Measurements from ENCODE around the gene MYL12A.

The MYL12A gene

GRCh38 chr18:3281456-3282400, 34.1 kb downstream of the MYL12A start:
- DNase-seq (ENCODE audit: low spot score) = peak; percentile 51
- no peak for TF ChIP-seq CTCF (IDR thresholded peaks at IDR 0.05; ENCODE audit: extremely low read depth, missing control alignments)

- TF ChIP-seq CTCF (IDR thresholded peaks at IDR 0.05; ENCODE audit: extremely low read depth, missing control alignments) = no peak
- DNase-seq (ENCODE audit: low spot score) = no peak
Measured at GRCh38 chr18:3283253-3283863, 35.8 kb downstream of the MYL12A start.

- no peak for DNase-seq (ENCODE audit: low spot score)
- TF ChIP-seq CTCF (IDR thresholded peaks at IDR 0.05; ENCODE audit: extremely low read depth, missing control alignments) = no peak
Measured at GRCh38 chr18:3283908-3284307, 36.3 kb downstream of the MYL12A start.

- no peak for TF ChIP-seq CTCF (IDR thresholded peaks at IDR 0.05; ENCODE audit: extremely low read depth, missing control alignments)
- DNase-seq (ENCODE audit: low spot score) = no peak
Measured at GRCh38 chr18:3284501-3284900, 36.9 kb downstream of the MYL12A start.

- no peak for TF ChIP-seq CTCF (IDR thresholded peaks at IDR 0.05; ENCODE audit: extremely low read depth, missing control alignments)
- no peak for DNase-seq (ENCODE audit: low spot score)
Measured at GRCh38 chr18:3286159-3286558, 38.6 kb downstream of the MYL12A start.

GRCh38 chr18:3293196-3293951, 45.8 kb downstream of the MYL12A start:
- TF ChIP-seq CTCF (IDR thresholded peaks at IDR 0.05; ENCODE audit: extremely low read depth, missing control alignments) = no peak
- DNase-seq (ENCODE audit: low spot score) = no peak
